NCI-H345 (cell line): ENCODE measurements around the gene TYRP1.
"Not testable (repeated sequence)": the region's sequence is repeated elsewhere in the genome, so short reads cannot be mapped to it uniquely, and the experiment has no call there.

ENCODE experiments used
- DNase-seq: peaks from one replicate; lab custom pipeline; 2025; lab: John Stamatoyannopoulos, UW

The TYRP1 gene, protein sequence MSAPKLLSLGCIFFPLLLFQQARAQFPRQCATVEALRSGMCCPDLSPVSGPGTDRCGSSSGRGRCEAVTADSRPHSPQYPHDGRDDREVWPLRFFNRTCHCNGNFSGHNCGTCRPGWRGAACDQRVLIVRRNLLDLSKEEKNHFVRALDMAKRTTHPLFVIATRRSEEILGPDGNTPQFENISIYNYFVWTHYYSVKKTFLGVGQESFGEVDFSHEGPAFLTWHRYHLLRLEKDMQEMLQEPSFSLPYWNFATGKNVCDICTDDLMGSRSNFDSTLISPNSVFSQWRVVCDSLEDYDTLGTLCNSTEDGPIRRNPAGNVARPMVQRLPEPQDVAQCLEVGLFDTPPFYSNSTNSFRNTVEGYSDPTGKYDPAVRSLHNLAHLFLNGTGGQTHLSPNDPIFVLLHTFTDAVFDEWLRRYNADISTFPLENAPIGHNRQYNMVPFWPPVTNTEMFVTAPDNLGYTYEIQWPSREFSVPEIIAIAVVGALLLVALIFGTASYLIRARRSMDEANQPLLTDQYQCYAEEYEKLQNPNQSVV

GRCh38 chr9:12693141-12693540 is at the start of gene TYRP1:
TYRP1 (plus strand) TSS chr9:12693385; CDS start chr9:12693997, 612 bp downstream.
- no peak for DNase-seq

DNA sequence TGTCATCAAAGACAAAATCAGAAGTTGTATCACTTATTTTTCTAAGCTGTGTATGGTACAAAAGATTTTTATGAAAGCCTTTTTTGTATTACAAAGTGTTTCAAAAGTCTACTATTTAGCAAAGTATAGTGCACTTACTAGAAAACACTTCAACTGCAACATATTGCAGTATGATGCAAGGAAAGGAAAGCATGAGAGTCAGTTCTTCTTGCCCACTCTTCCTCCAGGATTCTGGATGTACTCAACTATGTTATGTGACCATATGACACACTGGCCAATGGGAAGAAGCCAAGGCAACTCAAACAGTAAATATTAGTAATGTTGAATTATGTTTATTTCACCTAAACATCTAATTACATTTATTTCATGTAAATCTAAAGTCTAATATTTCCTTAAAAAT is 49.5 kb upstream of the TYRP1 start:
- no peak for DNase-seq

- no peak for DNase-seq
Measured at GRCh38 chr9:12648925-12649324, 44.3 kb upstream of the TYRP1 start.

GRCh38 chr9:12651125-12651524 is 42.1 kb upstream of the TYRP1 start:
- no peak for DNase-seq

DNA sequence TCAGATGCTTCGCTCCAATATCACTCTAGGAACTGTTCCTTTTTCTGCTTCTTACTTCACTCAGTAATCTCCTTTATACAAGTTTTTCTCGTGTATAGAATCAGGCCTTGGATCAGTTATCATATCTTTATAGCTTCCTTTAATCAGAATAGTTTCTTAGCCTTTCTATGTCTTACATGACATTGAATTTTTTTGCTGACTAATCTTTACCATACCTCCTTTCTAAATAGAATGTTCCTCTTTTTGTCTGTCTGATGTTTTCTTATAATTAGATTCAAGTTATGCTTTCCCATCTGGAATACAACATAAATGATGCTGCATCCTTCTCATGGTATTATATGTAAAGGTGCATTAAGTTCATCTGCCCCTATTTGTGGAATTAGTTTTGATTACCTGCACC is 40.2 kb upstream of the TYRP1 start:
- DNase-seq: no peak

DNA sequence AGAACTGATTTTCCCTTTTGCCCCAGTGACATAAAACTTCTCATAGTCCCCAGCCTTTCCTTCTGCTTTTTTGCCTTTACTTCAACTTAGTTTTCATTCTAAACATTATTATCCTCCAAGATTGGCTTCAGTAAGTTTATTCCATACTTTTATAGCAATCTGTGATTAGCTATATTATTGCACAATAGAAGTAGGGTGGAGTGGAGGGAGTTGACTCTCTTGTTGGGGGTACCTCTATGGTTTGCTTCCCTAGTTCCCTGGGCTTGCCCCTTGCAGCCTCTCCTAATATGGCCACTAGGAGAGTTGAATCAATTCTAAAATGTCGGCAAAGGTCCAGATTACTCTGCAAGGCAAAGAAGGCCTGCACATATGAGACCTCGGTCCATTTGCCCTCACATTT is 36.4 kb upstream of the TYRP1 start:
- no peak for DNase-seq

DNA sequence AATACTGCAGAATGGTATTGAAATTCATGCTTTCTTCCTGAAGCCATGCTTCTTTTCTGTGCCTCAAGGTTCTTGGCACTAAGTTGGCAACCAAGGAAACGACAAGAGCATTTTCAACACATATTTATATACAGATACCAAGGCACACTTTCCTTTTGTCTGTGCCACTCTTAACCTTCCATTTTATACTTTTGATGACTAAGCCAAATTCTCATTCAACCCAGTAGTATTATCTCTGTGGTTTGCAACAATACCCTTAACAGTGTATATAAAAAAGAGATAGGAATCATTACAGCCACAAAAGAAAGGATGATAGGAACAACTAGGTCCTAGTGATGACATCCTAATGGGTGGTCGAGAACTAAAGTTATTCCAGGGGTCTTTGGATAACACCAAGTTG is 36.0 kb upstream of the TYRP1 start:
- DNase-seq: no peak

DNA sequence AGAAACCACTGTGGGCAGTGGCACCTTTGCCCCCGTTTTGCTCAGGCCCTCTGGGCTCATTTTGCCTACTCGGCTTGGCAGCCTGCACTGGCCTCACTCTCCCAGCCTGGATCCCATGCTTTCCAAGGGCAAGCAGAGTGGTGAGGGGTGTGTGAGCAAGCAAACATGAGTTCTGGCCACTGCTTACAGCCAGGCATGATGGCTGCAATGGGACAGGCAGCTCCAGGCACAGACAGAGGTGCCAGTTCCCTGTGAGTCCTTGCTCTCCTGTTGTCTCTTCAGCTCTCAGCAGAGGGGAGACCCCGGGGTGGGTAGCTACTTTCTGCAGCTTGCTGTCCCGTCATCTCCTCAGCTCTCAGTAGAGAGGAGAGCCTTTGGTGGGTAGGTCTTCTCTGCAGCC is 35.2 kb upstream of the TYRP1 start:
- DNase-seq: no peak

- DNase-seq: no peak
Measured at GRCh38 chr9:12658531-12659209, 34.5 kb upstream of the TYRP1 start.

DNA sequence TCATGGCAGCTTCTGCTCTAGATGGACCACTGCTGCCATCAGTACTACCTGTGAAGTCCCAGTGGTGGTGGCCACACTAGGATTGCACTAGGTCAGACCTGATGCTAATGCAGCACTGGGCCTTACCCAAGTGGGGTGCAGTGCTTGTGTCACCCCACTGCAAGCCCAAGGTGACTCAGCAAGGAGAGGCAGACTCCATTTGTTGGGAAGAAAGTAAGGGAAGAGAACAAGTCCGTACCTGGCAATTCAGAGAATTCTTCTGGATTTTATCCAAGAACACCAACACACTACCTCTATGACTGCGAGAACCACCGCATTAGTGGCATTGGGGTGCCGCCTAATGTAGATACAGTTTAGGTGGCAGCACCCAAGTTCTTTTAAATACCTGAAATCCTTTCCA is 34.0 kb upstream of the TYRP1 start:
- no peak for DNase-seq

DNA sequence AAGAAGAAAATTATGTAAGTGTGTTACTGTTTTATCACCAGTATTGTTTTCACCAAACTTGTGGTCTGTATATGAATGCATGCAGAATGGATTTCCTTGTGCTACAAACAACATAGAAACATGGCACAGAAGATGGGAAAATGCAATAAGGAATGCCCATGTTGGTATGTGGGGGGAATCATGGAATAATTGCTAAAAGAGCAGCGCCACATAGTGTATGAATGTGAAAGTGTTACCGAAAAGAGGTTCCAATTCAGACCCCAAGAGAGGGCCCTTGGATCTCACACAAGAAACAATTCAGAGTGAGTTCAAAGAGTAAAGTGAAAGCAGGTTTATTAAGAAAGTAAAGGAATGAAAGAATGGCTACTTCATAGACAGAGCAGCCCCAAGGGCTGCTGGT is 26.4 kb upstream of the TYRP1 start:
- no peak for DNase-seq

GRCh38 chr9:12667892-12668291 is 25.3 kb upstream of the TYRP1 start:
- DNase-seq: no peak

DNA sequence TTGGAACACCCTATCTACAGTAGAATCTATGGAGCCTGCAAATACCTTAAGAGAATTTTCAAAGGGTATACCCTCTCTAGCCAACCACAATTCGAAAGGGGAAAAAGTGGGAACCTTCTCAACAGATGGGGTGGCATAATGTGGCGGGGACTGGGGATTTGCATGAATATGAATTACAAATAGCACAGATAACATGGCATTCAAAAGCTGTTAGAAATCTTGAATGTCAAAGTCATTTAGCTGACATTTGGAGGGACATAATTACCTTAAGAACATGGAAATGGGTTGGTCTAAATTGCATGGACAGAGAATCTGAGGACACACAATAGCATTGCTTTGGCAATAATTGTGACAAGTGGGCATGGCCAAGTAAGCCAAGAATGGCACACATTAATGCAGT is 23.2 kb upstream of the TYRP1 start:
- no peak for DNase-seq

- DNase-seq: no peak
Measured at GRCh38 chr9:12674961-12675360, 18.2 kb upstream of the TYRP1 start.

GRCh38 chr9:12677462-12678126 is 15.6 kb upstream of the TYRP1 start:
- DNase-seq: not testable (repeated sequence)

DNA sequence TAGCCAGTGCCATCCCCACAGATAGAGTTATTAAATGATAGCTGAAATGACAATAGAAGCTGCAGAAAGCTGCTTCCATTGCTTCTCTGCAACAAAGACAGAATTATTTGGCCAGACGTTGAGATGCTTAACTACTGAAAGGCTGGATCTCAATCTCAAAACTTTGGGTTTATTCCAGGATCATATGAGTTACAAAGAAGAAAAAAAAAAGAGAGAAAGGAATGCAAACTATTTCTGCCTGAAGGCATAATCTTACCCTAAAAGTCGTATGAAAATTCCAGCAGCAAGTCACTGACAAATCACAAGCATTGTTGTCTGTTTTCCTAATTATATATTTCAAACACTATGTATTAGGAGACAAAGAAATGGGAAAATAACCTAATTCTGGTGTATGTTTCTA is 12.8 kb upstream of the TYRP1 start:
- DNase-seq: no peak

- no peak for DNase-seq
Measured at GRCh38 chr9:12680757-12681156, 12.4 kb upstream of the TYRP1 start.

DNA sequence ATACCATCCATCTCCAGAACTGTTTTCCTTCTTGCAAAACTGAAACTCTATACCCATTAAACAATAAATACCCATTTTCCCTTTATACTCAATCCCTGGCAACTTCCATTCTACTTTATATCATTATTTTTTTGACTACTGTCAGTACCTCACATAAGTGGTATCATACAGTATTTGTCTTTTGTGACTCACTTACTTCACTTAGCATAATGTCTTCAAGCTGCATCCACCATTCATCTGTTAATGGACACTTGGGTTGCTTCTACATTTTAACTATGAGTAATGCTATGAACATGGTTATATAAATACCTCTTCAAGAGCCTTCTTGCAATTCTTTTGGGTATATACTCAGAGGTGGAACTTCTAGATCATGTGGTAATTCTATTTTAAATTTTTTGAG is 11.6 kb upstream of the TYRP1 start:
- DNase-seq: no peak

DNA sequence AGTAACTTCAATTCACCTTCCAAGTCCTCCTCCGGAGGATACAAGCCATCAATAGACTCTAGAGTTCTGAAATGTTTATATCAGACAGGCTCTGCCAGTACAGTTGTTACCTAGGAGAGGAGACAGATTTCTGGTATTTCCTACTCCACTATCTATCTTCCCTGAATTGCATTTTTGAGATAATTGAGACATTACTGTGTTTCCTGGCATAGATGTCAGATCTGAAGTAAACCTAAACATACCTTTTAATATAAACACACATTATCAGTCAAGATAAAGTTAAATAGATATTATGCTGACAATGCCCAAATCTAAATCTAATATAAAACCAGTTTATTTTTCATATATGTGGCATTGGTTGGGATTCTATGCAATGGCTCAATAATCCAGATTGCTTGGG is 8.2 kb upstream of the TYRP1 start:
- no peak for DNase-seq

DNA sequence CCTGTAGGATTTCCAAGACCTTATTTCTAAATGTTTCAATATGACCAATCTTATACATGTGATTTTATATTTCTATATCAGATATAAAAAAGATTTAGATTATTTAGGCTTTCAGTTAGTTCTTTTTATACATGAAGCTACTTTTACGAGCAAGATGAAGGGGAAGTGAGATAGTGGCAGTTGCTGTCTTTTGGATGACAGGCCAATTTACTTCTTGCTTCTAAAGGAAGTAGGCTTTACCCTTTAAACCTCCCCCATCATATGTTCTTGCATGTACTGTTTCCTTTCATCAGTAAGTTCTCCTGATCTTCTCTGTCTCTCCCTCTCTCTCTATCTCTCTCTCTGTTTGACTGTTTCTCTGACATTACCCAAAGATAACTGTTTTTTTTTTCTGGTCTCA is 4.0 kb upstream of the TYRP1 start:
- DNase-seq: no peak

DNA sequence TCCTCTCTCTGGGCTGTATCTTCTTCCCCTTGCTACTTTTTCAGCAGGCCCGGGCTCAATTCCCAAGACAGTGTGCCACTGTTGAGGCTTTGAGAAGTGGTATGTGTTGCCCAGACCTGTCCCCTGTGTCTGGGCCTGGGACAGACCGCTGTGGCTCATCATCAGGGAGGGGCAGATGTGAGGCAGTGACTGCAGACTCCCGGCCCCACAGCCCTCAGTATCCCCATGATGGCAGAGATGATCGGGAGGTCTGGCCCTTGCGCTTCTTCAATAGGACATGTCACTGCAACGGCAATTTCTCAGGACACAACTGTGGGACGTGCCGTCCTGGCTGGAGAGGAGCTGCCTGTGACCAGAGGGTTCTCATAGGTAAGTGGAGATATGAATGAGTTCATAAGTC is 828 bp downstream of the TYRP1 start:
- no peak for DNase-seq

DNA sequence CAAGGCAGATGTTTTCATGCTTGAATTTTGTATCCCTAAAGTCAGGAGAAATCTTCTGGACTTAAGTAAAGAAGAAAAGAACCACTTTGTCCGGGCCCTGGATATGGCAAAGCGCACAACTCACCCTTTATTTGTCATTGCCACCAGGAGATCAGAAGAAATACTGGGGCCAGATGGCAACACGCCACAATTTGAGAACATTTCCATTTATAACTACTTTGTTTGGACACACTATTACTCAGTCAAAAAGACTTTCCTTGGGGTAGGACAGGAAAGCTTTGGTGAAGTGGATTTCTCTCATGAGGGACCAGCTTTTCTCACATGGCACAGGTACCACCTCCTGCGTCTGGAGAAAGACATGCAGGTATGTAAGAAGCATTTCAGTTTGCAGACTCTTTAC is 2.3 kb downstream of the TYRP1 start:
- no peak for DNase-seq
